DND-41 (cell line): Measurements from ENCODE around the gene ZNF557.

ENCODE experiments used
- ATAC-seq: fragments of 200-7000 bp; cut with Tn5 transposase; 3 replicates; pipeline ENCODE4 v1.9.1; 2021; ENCODE audit warnings: low read depth; ENCODE audit not compliant: insufficient read depth
- DNase-seq: peaks from one replicate; pipeline ENCODE4 v3.0.0-alpha.2; 2020
- H2AFZ ChIP-seq: 2 replicates; pipeline ENCODE4 v1.6.0; 2012; ENCODE audit warnings: low read depth, low read length
- H3K27ac ChIP-seq: 2 replicates; pipeline ENCODE4 v1.5.1; 2012; ENCODE audit warnings: low read length, inconsistent platforms
- H3K27me3 ChIP-seq: fragments of 200-600 bp; sonication (generic); 2 replicates; pipeline ENCODE4 v1.6.0; 2012; ENCODE audit warnings: low read length, mild to moderate bottlenecking, inconsistent platforms; ENCODE audit not compliant: insufficient read depth, poor library complexity
- H3K36me3 ChIP-seq: 2 replicates; pipeline ENCODE4 v1.5.1; 2012; ENCODE audit warnings: low read length, inconsistent platforms; ENCODE audit not compliant: insufficient read depth
- H3K4me1 ChIP-seq: 2 replicates; pipeline ENCODE4 v1.5.1; 2012; ENCODE audit warnings: mild to moderate bottlenecking, low read length; ENCODE audit not compliant: insufficient read depth
- H3K4me2 ChIP-seq: 2 replicates; pipeline ENCODE4 v1.6.0; 2012; ENCODE audit warnings: mild to moderate bottlenecking, moderate library complexity, low read length, inconsistent platforms; ENCODE audit not compliant: insufficient read depth
- H3K4me3 ChIP-seq, 2 experiments: fragments of 200-600 bp in 1 of 2; shearing (Covaris generic) in 1 of 2; 2 replicates each; pipeline ENCODE4 v1.5.1; 2012 to 2016; ENCODE audit warnings: inconsistent platforms in 2 of 2, low read length in 2 of 2, mild to moderate bottlenecking in 2 of 2, low read depth in 1 of 2, moderate library complexity in 1 of 2
- H3K79me2 ChIP-seq: 2 replicates; pipeline ENCODE4 v1.6.0; 2012; ENCODE audit warnings: low read length, inconsistent platforms; ENCODE audit not compliant: insufficient read depth
- H3K9ac ChIP-seq: 2 replicates; pipeline ENCODE4 v1.6.0; 2012; ENCODE audit warnings: low read depth, mild to moderate bottlenecking, inconsistent platforms, low read length, moderate library complexity
- H3K9me3 ChIP-seq: 2 replicates; pipeline ENCODE4 v1.5.1; 2012; ENCODE audit warnings: low read length, moderate library complexity, mild to moderate bottlenecking, inconsistent platforms; ENCODE audit not compliant: insufficient read depth, severe bottlenecking
- H4K20me1 ChIP-seq: 2 replicates; pipeline ENCODE4 v1.6.0; 2012; ENCODE audit warnings: low read length; ENCODE audit not compliant: insufficient read depth
- EZH2 ChIP-seq: IDR thresholded peaks from 3 replicates; pipeline ENCODE4 v1.6.1; 2012; ENCODE audit warnings: borderline replicate concordance, low read depth, mild to moderate bottlenecking, moderate library complexity, low read length, inconsistent platforms; ENCODE audit not compliant: severe bottlenecking
- TF ChIP-seq, protein P1 (sequence below): IDR thresholded peaks from 2 replicates; pipeline ENCODE4 v1.5.1; 2012; ENCODE audit warnings: borderline replicate concordance, low read length, moderate library complexity, mild to moderate bottlenecking; ENCODE audit not compliant: poor library complexity, severe bottlenecking; ENCODE audit errors: extremely low read depth

Gene ZNF557

DNA sequence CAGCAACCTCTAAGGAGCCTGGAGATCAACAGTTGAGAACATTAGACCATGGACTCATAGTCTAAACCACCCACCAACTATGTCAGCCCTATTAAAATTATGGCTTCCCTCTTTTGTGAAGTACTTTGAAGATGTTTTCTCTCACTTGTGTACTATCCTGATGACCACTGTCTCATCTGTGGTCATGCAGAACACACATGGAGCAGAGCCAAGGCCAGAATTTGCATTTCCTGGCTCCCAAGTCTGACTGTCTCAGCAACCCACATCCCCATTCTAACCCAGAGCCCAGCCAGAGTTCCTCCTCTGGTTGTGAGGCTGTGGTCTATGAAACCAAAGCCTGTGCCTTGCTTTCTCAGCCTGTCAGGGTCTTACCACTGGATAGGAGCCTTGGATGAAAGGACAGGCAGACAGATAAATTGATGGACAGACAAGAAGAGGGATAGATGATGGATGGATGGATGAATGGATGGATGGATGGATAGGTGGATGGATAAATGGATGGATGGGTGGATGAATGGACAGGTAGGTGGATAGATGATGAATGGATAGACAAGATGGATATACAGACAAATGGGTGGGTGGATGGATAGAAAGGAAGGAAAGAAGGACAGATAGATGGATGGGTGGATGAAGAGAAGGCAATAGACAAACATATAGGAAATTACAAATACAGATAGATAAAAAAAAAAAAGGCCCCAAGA is 35.4 kb downstream of the ZNF557 start:
- no peak overlapping the region for H3K4me2 ChIP-seq
- no peak for ATAC-seq
- no peak overlapping the region for H3K27ac ChIP-seq
- H2AFZ ChIP-seq, result no peak overlapping the region
- peaks cover 17% of the 10 kb centered on the region for H3K4me1 ChIP-seq
- no peak overlapping the region for H3K4me3 ChIP-seq
- H4K20me1 ChIP-seq, result no peaks in the 10 kb centered on the region
- H3K9me3 ChIP-seq, result no peaks in the 10 kb centered on the region
- no peak for DNase-seq
- H3K27me3 ChIP-seq, result no peaks in the 10 kb centered on the region
- H3K36me3 ChIP-seq, result no peaks in the 10 kb centered on the region
- H3K79me2 ChIP-seq, result no peaks in the 10 kb centered on the region
- H3K9ac ChIP-seq, result no peak overlapping the region
- TF ChIP-seq, protein P1, sequence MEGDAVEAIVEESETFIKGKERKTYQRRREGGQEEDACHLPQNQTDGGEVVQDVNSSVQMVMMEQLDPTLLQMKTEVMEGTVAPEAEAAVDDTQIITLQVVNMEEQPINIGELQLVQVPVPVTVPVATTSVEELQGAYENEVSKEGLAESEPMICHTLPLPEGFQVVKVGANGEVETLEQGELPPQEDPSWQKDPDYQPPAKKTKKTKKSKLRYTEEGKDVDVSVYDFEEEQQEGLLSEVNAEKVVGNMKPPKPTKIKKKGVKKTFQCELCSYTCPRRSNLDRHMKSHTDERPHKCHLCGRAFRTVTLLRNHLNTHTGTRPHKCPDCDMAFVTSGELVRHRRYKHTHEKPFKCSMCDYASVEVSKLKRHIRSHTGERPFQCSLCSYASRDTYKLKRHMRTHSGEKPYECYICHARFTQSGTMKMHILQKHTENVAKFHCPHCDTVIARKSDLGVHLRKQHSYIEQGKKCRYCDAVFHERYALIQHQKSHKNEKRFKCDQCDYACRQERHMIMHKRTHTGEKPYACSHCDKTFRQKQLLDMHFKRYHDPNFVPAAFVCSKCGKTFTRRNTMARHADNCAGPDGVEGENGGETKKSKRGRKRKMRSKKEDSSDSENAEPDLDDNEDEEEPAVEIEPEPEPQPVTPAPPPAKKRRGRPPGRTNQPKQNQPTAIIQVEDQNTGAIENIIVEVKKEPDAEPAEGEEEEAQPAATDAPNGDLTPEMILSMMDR, result no peak
- no peak for TF ChIP-seq EZH2

DNA sequence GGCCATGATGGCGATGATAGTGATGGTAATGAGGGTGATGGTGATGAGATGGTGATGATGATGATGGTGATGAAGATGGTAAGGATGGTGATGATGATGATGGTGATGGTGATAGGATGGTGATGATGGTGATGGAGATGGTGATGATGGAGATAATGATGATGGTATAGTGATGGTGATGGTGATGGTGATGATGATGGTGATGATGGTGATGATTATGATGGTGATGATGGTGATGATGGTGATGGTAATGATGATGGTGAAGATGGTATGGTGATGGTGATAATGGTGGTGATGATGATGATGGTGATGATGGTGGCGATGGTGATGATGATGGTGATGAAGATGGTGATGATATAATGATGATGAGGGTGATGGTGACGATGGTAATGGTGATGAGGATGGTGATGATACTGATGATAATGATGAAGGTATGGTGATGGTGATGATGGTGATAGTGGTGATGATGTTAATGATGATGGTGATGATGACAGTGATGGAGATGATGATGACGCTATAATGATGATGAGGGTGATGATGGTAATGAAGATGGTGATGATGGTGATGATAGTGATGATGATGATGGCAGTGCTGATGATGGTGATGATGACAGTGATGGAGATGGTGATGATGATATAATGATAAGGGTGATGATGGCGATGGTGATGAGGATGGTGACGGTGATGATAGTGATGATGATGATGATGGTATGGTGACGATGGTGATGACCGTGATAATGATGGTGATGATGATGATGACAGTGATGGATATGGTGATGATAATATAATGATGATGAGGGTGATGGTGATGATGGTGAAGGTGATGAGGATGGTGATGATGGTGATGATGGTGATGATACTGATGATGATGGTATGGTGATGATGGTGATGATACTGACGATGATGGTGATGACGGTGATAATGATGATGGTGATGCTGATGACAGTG is 37.5 kb downstream of the ZNF557 start:
- H3K9ac ChIP-seq, result no peak overlapping the region
- H2AFZ ChIP-seq, result no peak overlapping the region
- DNase-seq (no peak), ATAC-seq (no peak)
- no peak for TF ChIP-seq EZH2
- TF ChIP-seq, protein P1, result no peak
- H3K4me1 ChIP-seq, result peaks cover 5% of the 10 kb centered on the region
- H3K36me3 ChIP-seq, result no peaks in the 10 kb centered on the region
- no peak overlapping the region for H3K4me2 ChIP-seq
- H3K4me3 ChIP-seq, result no peak overlapping the region
- no peaks in the 10 kb centered on the region for H3K27me3 ChIP-seq
- no peaks in the 10 kb centered on the region for H4K20me1 ChIP-seq
- H3K27ac ChIP-seq, result no peak overlapping the region
- H3K9me3 ChIP-seq, result no peaks in the 10 kb centered on the region
- H3K79me2 ChIP-seq, result no peaks in the 10 kb centered on the region

DNA sequence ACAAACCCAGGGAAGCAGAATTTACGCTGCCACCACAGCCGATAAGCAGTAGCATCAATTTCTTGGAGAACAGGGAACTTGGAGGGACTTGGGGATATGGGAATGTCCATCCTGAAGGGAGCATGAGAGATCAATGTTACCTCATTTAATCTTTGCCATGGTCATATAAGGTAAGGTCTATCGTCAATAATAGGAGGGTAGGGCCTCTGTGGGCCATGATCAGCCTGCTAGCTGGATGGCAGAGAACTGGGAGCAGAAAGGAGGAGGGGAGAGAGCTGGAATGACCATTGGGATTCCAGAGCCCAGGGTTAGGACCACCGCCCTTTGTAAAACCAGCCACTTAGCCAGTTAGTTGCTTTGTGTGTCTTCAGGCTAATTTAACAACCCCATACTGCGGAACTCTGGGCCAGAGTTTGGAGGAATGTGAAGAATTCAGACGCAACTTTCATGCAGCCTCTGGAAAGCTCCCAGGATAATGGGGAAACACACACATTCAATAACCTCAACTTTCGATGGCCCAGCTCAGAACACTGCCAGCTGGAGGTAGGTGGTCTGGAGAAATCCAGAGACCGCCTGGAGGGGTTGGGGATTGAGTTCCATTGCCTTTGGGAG is 40.3 kb downstream of the ZNF557 start:
- Histone ChIP-seq H3K9me3 (peaks cover 8% of the 10 kb centered on the region), H3K4me3 (no peak overlapping the region), H3K4me1 (no peaks in the 10 kb centered on the region), H3K27me3 (no peaks in the 10 kb centered on the region), H3K4me2 (no peak overlapping the region), H3K9ac (no peak overlapping the region), H2AFZ (no peak overlapping the region), H3K36me3 (no peaks in the 10 kb centered on the region), H4K20me1 (no peaks in the 10 kb centered on the region), H3K27ac (no peak overlapping the region), H3K79me2 (no peaks in the 10 kb centered on the region)
- TF ChIP-seq EZH2, result no peak
- TF ChIP-seq, protein P1, result no peak
- ATAC-seq, result no peak
- no peak for DNase-seq
